Stomach (tissue), 9 donors: ENCODE measurements around the gene SEPTIN12. TPM values are rescaled to one million over a fixed set of nuclear protein-coding genes. Genes with fewer than 3 reads are reported as not detected.

Experiments
- DNase-seq, 2 donors: peaks; one replicate each; pipeline versions ENCODE4 v3.0.0 to v3.0.0-alpha.2; 2013 to 2019
- H3K27ac ChIP-seq, 5 donors: fragments of 200-600 bp in 4 of 5; sonication (generic) in 4 of 5; one replicate each; pipeline ENCODE4 v1.5.1; 2013 to 2019; ENCODE audit warnings: mild to moderate bottlenecking in 1 of 5, moderate library complexity in 1 of 5
- H3K27me3 ChIP-seq, 3 donors: fragments of 200-600 bp; sonication (generic); one replicate each; pipeline ENCODE4 v1.5.1; 2017 to 2019; ENCODE audit warnings: mixed run types in 1 of 3
- H3K36me3 ChIP-seq, 4 donors: fragments of 200-600 bp; sonication (generic); 1 replicate in 3 of 4; 2 replicates in 1 of 4; pipeline ENCODE4 v1.5.1; 2016 to 2019
- H3K4me1 ChIP-seq, 4 donors: fragments of 200-600 bp; sonication (generic); one replicate each; pipeline ENCODE4 v1.5.1; 2016 to 2019
- H3K4me3 ChIP-seq, 4 donors: fragments of 200-600 bp; sonication (generic) in 3 of 4; one replicate each; pipeline ENCODE4 v1.5.1; 2016 to 2019; ENCODE audit warnings: mild to moderate bottlenecking in 1 of 4
- H3K9me3 ChIP-seq, 4 donors: fragments of 200-600 bp; sonication (generic); one replicate each; pipeline ENCODE4 v1.5.1; 2016 to 2019
- CTCF ChIP-seq, 7 experiments: fragments of 450-650 bp in 4 of 7; fragments of 200-600 bp in 3 of 7; sonication (generic) in 3 of 7; IDR thresholded peaks; one replicate each; pipeline ENCODE4 v1.5.1; 2016 to 2019; ENCODE audit warnings: antibody characterized with exemption in 7 of 7, control low read depth in 2 of 7, mild to moderate bottlenecking in 1 of 7
- EP300 ChIP-seq: sonication (generic); formaldehyde crosslinking; IDR thresholded peaks from one replicate; pipeline ENCODE4 v1.6.1; 2017; ENCODE audit warnings: antibody characterized with exemption
- POLR2A ChIP-seq, 4 donors: fragments of 450-650 bp; IDR thresholded peaks; one replicate each; pipeline ENCODE4 v1.6.1; 2016; ENCODE audit warnings: antibody characterized with exemption in 4 of 4, control low read depth in 2 of 4, mild to moderate bottlenecking in 1 of 4, moderate library complexity in 1 of 4
- POLR2AphosphoS5 ChIP-seq, 3 donors: sonication (generic); formaldehyde crosslinking; IDR thresholded peaks; one replicate each; pipeline ENCODE4 v1.6.1; 2016; ENCODE audit warnings: antibody characterized with exemption in 3 of 3
- WGBS, 5 donors: extraction: QIAGEN DNeasy Blood & Tissue Kit in 3 of 5; methylation state at CpG; one replicate each; pipeline versions ENCODE4 v1.1.5 to v1.1.7; 2013 to 2018; 5-methylcytosine and 5-hydroxymethylcytosine counted together
- intact Hi-C: fragments of 100-400 bp; cut with DNase I; formaldehyde crosslinking; loops from one replicate; pipeline ENCODE4 v1.15.1; 2023; ENCODE audit warnings: low total_unique reads
- polyA plus RNA-seq, 3 donors: library from polyadenylated mRNA; stranded (reverse); fragments of 200-250 nt; gene quantifications; one replicate each; pipeline ENCODE4 v1.2.3, GENCODE V29; 2013
- total RNA-seq, 5 donors: library from RNA; depleted of rRNA; stranded (reverse); fragments of >200 nt; gene quantifications; one replicate each; pipeline versions ENCODE4 v1.1.0 to v1.2.3, GENCODE V29; 2014 to 2016
- donor health status: healthy with polysubstance abuse.
- donor health status: Bipolar disorder and iron deficiency.
- donor health status: healthy.

Gene SEPTIN12
- total and polyA plus RNA-seq, 8 donors, result not detected

- no peak overlapping the region for H3K27ac ChIP-seq
- intact Hi-C loops, result no loop called here
Measured at GRCh38 chr16:4776141-4776705, 11.9 kb downstream of the SEPTIN12 start.

GRCh38 chr16:4775005-4775404 is 13.1 kb downstream of the SEPTIN12 start:
- H3K9me3 ChIP-seq, result no peaks in the 10 kb centered on the region
- intact Hi-C loops, result no loop called here
- H3K36me3 ChIP-seq, result no peaks in the 10 kb centered on the region
- TF ChIP-seq EP300, result no peak
- no peak for TF ChIP-seq POLR2A (IDR thresholded peaks at IDR 0.05)
- no peak for TF ChIP-seq CTCF (IDR thresholded peaks at IDR 0.05)
- no peak for TF ChIP-seq POLR2AphosphoS5 (IDR thresholded peaks at IDR 0.05)
- H3K4me1 ChIP-seq, result no peaks in the 10 kb centered on the region
- no peaks in the 10 kb centered on the region for H3K27me3 ChIP-seq
- WGBS, 5 donors, result 79 to 90% (median 89%) methylated on average over 7 to 13 of the region's 13 CpGs; no CpG with 5 or more reads in 1 of the 5 donors
- DNase-seq, result no peak
- H3K4me3 ChIP-seq, result no peak overlapping the region
- H3K27ac ChIP-seq, result no peak overlapping the region

More at GRCh38 chr16:4776141-4776705, 11.9 kb downstream of the SEPTIN12 start:
- H3K9me3 ChIP-seq, result no peaks in the 10 kb centered on the region
- H3K4me1 ChIP-seq, result no peaks in the 10 kb centered on the region
- H3K36me3 ChIP-seq, result no peaks in the 10 kb centered on the region
- no peak overlapping the region for H3K4me3 ChIP-seq
- H3K27me3 ChIP-seq, result no peaks in the 10 kb centered on the region
- TF ChIP-seq POLR2A (IDR thresholded peaks at IDR 0.05) (no peak), EP300 (no peak), POLR2AphosphoS5 (IDR thresholded peaks at IDR 0.05) (no peak), CTCF (IDR thresholded peaks at IDR 0.05) (no peak)
- no peak for DNase-seq
- 92 to 100% (median 94%) methylated on average over 2 of the region's 2 CpGs for WGBS, 5 donors

GRCh38 chr16:4772351-4772750 is 15.8 kb downstream of the SEPTIN12 start:
- DNase-seq, result no peak
- TF ChIP-seq CTCF (IDR thresholded peaks at IDR 0.05), result no peak
- no peak for TF ChIP-seq POLR2A (IDR thresholded peaks at IDR 0.05)
- TF ChIP-seq EP300, result no peak
- no peak for TF ChIP-seq POLR2AphosphoS5 (IDR thresholded peaks at IDR 0.05)
- 80 to 91% (median 86%) methylated on average over 5 of the region's 5 CpGs for WGBS, 5 donors
- Histone ChIP-seq H3K27me3 (no peaks in the 10 kb centered on the region), H3K4me3 (no peak overlapping the region), H3K27ac (no peak overlapping the region), H3K4me1 (peaks cover 9 to 17% (median 17%) of the 10 kb centered on the region in 4 donors), H3K9me3 (no peaks in the 10 kb centered on the region), H3K36me3 (no peaks in the 10 kb centered on the region)
- intact Hi-C loops, result no loop called here

- Histone ChIP-seq H3K36me3 (no peaks in the 10 kb centered on the region), H3K4me1 (peaks cover 9 to 21% (median 19%) of the 10 kb centered on the region in 4 donors), H3K4me3 (no peak overlapping the region), H3K27ac (no peak overlapping the region), H3K9me3 (no peaks in the 10 kb centered on the region), H3K27me3 (no peaks in the 10 kb centered on the region)
- WGBS, 5 donors, result 57 to 78% (median 65%) methylated on average over 3 of the region's 3 CpGs
- TF ChIP-seq POLR2A (IDR thresholded peaks at IDR 0.05) (no peak), EP300 (no peak), POLR2AphosphoS5 (IDR thresholded peaks at IDR 0.05) (no peak), CTCF (IDR thresholded peaks at IDR 0.05) (no peak)
- intact Hi-C loops, result no loop called here
- DNase-seq, result no peak
Measured at GRCh38 chr16:4771646-4772045, 16.5 kb downstream of the SEPTIN12 start.
